HG03095 (cell line): Measurements from ENCODE around the gene TRIM27.
"Not testable (repeated sequence)": the region's sequence is repeated elsewhere in the genome, so short reads cannot be mapped to it uniquely, and the experiment has no call there.

ENCODE experiments used
- ATAC-seq: cut with Tn5 transposase; IDR thresholded peaks from one replicate; pipeline ENCODE4 v1.9.1; 2021; ENCODE audit warnings: moderate library complexity; ENCODE audit not compliant: unreplicated experiment

Gene TRIM27

DNA sequence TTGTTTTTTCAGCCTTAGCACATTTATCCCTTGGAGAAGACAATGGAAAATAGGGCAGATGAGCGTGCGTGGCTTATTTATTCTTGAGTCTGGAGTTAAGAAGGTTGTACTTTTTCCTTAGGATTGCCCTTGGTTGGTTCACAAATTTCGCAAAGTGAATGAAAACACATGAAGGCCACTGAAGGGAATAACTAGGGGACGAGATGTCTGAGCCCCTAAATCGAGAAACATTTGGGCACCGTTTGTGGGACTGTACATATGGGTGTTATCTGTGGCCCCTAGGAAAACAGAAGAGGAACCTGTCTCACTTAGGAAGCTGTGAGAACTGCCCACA lies 19.4 kb upstream of the TRIM27 start:
- ATAC-seq = no peak

DNA sequence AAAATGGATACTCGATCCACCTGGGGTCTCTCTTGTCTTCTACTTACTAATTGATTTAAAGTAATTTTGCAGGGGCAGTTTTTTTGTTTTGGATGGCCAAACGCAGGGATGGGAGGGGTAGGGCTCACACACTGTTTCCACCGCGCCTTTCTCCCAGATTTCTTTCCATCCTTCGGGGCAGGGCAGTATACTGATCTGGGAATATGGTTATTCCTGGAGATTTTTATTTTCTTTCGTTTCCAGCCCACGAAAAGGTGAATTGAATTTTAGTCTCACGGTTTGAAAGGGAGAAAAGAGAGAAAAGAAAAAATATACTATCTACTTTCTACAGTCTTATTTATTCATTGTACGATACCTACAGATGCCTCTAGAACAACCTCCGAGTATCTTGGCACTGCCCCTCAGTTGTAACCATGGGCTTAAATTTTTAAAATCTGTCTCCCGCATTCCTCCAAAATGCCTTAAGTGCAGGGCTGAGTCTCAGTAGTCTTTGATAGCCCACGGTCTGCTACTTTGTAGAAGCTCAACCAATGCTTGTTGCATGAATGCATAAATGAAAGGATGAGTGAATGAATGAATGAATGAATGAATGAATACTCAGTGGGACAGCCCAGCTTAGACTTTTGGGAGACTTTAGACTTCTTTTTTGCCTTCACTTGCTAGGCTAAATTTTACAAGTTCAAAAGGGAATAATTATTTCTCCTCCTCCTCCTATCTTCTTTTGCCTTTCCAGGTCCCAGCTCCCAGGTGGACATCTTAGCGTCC lies 18.1 kb upstream of the TRIM27 start:
- no peak for ATAC-seq

DNA sequence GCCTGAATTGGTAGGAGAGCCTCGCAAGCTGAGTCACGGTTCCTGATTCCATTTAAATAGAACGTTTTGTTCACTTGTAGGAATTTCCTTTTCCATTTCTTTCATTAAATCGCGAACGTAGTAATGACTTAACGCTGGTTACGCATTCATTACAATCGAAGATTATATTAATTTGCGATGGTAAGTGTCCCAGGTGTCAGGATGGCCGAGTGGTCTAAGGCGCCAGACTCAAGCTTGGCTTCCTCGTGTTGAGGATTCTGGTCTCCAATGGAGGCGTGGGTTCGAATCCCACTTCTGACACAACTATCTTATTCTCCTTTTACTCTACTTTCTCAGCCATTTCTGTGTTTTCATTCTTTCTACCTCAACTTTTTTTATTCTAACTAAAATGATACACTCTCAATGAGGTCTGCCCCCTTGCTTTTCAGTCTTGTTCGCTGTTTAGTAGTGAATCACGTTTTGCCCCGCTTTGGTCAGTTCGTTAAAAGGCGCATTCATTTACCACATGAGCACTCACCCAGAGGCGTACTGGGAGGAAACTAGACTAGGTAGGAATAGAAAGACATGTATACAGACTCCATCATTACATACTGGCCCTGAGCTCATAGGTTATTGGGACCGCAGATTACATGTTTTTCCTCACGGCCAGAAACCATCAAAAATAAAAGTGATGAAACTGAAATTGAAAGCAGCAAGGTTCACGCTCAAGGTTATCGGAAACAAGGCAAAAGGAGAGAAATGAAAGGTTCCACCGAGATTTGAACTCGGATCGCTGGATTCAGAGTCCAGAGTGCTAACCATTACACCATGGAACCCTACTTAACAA lies 17.3 kb upstream of the TRIM27 start:
- peak; percentile 53 for ATAC-seq

DNA sequence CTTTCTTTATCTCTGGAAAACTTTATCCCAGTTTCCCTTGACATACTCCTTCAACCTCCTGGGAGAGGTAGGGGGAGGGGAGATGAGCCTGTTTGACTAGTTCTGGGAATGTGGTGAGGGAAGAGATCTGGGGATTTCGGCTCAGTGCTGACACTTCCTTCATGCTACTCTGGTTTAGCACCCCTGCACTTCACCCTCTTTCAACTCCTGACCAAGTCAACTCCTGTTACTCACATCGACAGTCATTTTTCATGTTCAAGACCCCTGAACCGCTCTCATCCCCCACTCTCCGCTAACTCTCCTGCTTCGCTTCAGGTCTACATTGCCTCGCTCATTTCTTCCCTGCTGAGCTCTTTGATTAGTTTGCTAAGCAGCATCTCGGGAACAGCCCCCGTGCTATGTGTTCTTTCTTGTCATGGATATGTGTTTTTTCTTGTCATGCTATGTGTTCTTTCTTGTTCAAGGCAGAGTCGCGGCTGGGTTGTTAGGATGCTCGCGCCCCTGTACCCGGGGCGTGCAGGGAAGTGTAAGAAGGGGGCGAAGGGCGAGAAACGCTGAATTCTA lies 16.6 kb upstream of the TRIM27 start:
- peak; percentile 22 for ATAC-seq

DNA sequence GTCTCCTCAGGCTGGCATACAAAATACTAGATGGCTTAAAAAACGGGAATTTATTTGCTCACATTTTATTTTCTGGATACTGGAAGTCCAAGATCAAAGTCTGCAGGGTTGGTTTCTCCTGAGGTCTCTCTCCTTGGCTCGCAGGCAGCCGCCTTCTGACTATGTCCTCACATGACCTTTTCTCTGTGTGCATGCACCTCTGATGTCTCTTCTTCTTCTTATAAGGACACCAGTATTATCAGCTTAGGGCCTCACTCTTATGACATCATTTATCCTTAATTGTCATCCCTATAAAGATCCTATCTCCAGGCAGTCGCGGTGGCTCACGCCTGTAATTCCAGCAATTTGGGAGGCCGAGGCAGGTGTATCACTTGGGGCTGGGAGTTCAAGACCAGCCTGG lies 9.3 kb upstream of the TRIM27 start:
- ATAC-seq = no peak

DNA sequence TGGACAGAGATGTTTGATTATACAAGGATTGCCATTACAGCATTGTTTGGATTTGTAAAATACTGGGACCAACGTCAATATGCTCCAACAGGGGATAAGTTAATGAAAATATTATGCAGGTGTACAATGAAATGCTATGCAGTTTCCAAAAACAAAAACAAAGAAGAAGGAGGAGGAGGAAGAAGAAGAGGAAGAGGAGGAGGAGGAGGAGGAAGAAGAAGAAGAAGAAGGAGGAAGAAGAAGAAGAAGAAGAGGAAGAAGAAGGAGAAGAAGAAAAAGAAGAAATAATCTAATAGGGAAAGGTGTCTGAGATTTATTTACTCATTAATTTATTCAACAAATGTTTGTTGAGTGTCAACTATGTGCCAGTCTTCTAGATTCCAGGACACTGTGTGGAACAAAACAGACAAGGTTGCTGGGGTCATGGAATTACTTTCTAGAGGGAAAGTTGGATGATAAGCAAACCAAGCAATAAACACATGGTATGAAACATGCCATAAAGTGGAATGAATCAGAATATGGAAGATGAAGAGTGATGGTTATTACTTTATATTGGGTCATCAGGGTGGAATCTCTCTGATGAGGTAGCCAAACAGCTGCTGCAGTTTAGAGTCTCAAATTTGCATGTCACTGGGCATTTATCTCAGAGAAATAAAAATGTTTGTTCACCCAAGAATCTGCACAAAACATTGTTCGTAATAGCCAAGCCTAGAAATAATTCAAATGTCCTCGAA lies 6.3 kb upstream of the TRIM27 start:
- ATAC-seq = no peak

DNA sequence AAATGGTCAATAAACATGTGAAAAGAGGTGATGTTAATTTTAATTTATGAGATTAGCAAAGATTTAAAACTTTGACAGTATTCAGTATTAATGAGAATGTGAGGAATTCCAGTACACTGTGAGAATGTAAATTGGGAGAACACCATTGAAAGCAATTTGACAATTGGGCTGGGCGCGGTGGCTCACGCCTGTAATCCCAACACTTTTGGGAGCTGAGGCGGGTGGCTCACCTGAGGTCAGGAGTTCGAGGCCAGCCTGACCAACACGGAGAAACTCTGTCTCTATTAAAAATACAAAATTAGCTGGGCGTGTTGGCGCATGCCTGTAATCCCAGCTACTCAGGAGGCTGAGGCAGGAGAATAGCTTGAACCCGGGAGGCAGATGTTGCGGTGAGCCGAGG lies 5.6 kb upstream of the TRIM27 start:
- ATAC-seq = not testable (repeated sequence)

DNA sequence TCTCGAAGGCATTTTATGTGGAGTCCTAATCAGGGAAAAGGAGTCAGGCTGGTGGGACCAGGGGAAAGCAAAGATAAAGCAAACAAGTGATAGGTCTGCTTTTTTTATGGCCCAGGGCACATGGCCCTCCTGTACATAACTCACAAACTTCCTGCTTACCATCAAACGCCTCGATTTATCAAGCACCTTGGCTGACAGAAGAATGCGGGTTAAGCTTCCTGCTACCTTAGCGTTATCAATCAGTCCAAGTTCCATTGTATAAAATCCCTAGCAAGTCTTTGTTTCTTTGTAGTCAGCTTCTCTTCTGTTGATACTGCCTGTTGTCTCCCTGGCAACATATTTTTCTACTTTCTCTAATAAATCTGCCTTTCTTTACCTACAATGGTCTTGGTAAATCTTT lies 4.1 kb upstream of the TRIM27 start:
- no peak for ATAC-seq

DNA sequence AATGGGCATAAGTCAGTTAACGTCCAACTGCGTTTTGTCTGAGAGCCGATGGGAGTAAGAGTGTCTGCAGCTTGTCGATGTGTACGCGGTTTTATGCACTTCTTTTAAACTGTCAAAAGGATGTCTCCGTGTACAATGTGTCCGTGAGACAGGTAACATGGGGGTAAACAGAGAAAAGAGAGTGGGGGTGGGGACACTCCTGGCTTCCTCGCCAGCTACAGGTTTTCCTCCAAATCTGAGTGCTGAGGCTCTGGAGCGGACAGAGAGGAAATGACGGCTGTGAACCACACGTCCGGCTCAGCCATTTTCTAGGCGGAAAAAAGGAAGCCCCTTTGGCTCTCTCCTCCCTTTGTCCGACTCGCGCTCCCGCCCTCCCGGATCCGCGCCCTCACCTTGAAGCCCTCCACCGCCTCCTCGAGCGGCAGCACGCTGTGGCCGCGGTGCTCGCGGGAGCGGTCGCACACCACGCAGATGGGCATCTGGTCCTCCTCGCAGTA lies 916 bp downstream of the TRIM27 start:
- peak; percentile 29 for ATAC-seq

DNA sequence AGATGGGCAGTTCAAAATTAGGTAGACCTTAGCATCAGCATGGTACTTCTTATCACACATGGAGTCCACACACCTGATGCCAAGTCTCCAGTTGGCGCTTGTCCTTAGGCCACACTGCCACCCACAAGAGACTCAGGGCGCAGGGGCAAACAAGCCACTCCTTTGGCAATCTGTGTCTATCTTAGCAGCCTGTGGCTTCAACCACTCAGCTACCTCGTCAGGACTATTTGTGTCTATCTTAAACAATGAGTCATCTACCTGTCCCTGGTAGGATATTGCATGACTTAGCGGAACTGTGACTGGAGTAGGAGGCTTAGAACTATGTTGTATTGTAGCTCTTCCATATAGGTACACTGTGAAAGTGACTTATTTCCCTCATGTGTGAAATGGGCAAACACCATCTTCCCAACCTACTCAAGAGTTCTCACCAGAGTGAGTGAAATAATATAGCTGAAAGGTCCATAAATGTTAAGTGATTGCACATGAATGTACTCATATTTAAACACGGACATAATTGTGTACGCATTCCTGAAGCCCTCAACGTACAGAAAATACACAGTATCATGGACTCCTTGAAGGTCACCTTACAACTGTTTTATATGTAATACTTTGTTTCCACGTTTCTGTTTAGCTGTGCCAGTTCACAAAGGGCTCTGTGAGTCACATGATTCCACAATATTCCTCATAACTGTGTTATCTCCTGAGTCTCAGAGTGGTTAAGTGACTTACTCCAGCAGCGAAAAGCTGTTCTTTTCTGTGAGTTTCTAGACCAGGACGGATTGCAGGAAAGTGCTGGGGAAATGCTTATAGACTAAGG lies 1.6 kb downstream of the TRIM27 start:
- no peak for ATAC-seq

DNA sequence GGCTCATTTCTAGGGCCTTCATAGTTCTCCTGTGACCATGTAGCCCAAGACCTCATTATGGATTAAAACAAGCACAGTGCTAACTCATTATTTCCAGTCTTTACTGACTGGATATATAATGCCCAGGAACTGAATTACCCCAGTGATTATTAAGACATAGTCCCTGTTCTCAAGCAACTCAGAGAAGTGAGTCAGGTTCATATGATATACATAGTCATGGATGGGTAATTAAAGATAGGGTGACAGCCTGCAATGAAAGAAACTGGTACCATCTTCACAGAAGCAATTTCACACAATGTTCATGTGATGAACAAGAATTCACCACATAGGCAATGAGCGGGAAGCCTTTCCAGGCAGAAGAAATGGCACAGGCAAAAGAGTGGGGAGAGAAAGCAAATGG lies 3.5 kb downstream of the TRIM27 start:
- ATAC-seq = no peak

DNA sequence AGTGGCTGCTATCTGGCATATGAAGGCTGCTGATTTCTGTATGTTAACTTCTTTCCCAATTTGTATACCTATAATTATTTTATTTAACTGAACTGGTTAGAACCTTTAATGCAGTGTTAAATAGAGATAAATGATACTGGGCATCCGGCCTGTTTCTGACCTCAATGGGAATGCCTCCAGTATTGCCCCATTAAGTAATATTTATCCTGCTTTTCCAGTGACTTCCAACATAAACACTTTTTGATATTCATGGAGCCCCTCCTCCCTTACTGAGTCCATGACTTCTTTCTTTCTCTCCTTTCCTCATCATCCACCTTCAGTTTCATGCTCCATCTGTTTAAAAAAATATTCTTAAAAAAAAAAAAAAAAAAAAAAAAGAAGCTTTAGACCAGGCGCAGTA lies 8.8 kb downstream of the TRIM27 start:
- no peak for ATAC-seq

DNA sequence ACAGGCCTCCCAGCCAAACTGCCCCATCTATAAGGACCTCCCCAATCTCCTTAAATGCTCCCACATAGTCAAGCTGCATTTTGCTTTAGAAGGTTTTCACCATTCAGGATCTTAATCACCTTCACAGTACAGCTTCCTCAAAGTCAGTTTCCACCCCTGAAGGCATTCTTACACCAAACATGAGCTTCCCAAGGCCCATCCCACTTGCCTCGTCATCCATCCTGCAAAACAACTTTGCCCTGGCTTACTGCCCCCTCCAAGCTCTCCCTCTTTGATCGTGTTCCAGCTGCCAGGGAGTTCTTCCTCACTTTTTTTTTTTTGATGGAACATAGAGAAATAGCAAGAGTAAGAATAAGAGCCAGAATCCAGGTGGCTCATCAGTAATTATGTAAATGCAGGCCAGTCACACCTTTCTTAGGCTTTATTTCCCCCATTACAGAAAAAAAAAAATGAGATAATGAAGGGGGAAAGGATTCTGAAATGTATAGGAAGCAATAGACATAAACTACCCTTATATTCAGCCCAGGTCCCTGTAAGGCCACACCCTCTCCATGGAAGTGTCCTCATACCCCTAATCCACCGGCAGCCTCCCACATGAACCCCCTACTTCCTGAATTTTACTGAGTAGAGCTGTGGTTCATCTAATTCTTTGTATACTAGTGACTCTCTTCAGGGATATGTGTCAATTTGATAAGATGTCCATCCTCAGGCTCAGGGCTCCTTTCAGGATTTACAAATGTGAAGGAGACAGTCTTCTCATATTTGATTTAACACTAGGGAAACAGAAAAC lies 12.7 kb downstream of the TRIM27 start:
- ATAC-seq = no peak

DNA sequence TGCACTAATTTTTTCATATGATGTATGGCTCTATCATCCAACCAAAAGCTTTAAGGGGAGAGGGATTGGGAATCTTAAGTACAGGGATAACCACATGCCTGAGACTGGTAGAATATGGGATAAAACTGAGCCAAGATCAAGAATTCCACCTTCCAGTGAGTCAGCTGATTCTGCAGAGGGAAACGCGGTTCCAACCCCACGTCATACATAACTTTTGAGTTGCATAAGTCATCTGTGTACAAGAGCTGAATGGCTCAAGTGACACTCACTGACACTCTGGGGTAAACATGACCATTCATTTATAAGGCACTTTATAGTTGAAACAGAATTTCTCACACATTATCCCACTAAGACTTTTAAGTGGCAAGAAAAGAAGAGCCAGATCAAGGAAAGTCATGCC lies 16.4 kb downstream of the TRIM27 start:
- ATAC-seq = no peak

DNA sequence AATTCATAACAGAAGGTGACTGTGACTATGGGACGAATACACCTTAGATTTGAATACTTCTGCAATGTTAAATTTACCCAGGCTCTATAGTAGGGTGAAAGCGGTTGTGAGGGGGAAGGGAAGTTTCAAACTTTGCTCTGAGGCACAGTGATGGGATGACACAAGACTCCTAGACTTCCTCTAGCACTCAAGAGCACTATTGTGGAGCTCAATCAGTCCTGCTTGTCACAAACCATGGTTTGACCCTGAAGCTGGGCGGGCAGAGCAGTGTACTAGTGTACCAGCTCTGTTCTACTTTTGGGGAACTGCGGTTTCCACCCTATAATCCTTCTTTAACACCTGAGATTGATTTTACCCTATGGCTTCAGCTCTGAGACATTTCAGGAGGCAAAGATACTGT lies 17.1 kb downstream of the TRIM27 start:
- ATAC-seq = no peak

DNA sequence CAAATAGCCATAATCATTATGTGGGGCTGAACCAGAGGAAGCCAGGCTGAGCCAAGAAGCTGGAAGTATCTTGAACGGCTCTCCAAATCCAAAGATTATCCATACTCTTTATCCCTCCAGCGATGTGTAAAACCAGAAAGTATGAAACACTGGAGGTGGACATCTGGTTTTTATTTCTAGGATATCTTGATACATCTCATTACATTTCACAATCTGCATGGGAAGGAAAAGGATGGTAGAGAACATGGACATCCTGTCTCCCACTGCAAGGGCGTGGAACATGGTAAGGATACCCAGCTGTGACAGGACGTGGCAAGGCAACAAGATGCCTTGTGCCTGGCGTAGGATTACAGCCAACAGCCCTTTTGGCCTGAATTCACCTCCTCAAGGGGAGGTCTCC lies 20.1 kb downstream of the TRIM27 start:
- no peak for ATAC-seq

DNA sequence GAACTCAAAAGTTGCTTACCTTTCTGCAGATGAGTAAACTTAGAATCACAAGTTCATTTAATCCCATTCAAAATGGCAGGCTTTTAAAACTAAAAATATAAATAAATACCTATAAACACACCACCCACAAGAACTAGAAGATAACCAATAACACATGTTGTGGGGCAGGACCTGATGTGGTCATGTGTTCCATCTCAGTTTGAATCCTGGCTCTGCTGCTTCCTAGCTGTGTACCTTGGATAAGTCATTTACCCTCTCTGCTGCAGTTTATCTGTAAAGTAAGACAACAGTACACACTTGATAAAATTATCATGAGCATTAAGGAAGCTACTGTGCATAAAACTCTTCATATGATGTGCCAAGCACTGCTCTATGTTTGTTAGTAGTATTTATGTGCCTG lies 22.0 kb downstream of the TRIM27 start:
- ATAC-seq = no peak

DNA sequence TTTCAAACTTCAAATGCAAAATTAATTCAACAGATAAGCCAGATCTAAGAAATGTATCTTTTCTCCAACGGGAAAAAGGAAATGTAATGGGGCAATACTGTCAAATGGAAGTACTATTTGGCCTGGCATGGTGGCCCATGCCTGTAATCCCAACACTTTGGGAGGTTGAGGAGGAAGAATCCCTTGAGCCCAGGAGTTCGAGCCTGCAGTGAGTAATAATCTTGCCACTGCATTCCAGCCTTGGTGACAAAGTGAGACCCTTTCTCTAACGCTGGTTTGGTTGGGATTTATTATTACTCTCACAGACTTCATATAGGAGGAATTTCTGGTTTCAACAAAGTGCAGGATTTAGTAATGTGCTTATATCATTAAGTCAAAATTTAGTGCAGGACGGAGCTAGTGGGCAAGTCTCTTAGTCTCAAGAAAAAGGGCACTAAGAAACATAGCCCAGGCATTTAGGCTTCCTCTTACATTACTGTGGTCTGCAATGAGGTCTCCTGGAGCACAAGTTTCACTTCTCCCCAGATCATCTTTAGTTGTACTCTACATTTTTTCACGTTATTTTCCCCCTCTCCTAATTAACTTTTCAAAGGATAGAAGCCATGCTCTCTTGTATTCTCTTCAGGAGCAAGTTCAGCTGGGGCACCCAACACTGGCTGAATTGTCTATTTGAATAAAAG lies 23.1 kb downstream of the TRIM27 start:
- no peak for ATAC-seq

DNA sequence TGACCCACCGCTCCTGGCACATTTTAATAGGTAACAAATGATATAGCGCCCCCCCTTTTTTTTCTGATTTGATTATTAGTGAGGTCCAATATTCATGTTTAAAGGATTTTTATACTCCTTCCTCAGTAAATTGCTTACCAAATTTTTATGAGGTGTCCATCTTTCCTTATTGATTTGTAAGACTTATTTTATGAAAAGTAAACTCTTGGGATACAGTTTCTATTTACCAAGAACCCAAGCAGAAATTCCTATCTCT lies 25.1 kb downstream of the TRIM27 start:
- no peak for ATAC-seq

DNA sequence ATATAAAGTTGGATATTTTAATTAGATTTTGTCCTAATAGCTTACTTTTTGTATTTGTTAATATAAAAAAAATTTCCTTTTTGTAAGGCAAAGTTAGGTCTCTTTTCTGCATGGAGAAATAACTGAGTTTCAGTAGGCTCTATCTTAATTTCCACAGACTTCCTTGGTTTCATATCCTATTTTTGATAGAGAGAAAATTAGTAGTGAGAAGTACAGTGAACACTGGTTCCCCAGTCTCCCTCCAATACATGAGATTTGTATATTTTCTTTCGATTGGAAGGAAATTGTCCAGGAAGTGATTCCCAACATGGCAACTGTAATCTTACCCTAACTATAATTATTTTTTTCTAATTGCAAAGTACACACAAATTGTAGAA lies 26.4 kb downstream of the TRIM27 start:
- ATAC-seq = no peak
